ENCODE data around the gene SH3PXD2A. TPM values are rescaled to one million over a fixed set of nuclear protein-coding genes. Genes with fewer than 3 reads are reported as not detected.
"Not testable (repeated sequence)": the region's sequence is repeated elsewhere in the genome, so short reads cannot be mapped to it uniquely, and the experiment has no call there.

SH3PXD2A gene
- total RNA-seq, 4 donors from 2014 or later: 12.1 to 68.5 (median 21.7) TPM

GRCh38 chr10:103775776-103776175 is 79.6 kb downstream of the SH3PXD2A start:
- Histone ChIP-seq H3K27ac (no peak overlapping the region), H3K27me3 (no peaks in the 10 kb centered on the region), H3K9me3 (no peaks in the 10 kb centered on the region), H3K36me3 (no peaks in the 10 kb centered on the region), H3K4me3 (no peak overlapping the region), H3K4me1 (peaks cover 0 to 31% (median 7%) of the 10 kb centered on the region in 4 donors)
- no peak for TF ChIP-seq POLR2A (IDR thresholded peaks at IDR 0.05)
- TF ChIP-seq, protein P1, sequence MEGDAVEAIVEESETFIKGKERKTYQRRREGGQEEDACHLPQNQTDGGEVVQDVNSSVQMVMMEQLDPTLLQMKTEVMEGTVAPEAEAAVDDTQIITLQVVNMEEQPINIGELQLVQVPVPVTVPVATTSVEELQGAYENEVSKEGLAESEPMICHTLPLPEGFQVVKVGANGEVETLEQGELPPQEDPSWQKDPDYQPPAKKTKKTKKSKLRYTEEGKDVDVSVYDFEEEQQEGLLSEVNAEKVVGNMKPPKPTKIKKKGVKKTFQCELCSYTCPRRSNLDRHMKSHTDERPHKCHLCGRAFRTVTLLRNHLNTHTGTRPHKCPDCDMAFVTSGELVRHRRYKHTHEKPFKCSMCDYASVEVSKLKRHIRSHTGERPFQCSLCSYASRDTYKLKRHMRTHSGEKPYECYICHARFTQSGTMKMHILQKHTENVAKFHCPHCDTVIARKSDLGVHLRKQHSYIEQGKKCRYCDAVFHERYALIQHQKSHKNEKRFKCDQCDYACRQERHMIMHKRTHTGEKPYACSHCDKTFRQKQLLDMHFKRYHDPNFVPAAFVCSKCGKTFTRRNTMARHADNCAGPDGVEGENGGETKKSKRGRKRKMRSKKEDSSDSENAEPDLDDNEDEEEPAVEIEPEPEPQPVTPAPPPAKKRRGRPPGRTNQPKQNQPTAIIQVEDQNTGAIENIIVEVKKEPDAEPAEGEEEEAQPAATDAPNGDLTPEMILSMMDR (IDR thresholded peaks at IDR 0.05): no peak
- no peak for DNase-seq

DNA sequence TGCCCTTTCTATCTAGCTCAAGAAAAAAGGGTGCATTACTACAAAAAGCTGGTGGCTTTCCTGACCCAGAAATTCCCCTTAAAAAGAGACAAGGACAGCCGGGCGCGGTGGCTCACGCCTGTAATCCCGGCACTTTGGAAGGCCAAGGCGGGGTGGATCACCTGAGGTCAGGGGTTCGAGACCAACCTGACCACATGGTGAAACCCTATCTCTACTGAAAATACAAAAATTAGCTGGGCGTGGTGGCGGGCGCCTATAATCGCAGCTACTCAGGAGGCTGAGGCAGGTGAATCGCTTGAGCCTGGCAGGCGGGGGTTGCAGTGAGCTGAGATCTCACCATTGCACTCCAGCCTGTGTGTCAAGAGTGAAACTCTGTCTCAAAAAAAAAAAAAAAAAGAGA is 82.5 kb downstream of the SH3PXD2A start:
- not testable (repeated sequence) for H3K9me3 ChIP-seq, H3K27me3 ChIP-seq, H3K36me3 ChIP-seq, DNase-seq
- Histone ChIP-seq H3K27ac (peak overlapping the region; percentile 47 to 79 (median 74)), H3K4me3 (peak overlapping the region; percentile 30 to 53 (median 48)), H3K4me1 (peaks cover 0 to 13% (median 6%) of the 10 kb centered on the region in 4 donors)

GRCh38 chr10:103772096-103772845 is 83.1 kb downstream of the SH3PXD2A start:
- H3K36me3 ChIP-seq: no peaks in the 10 kb centered on the region
- DNase-seq: peak; percentile 77 to 89 (median 86)
- H3K9me3 ChIP-seq: no peaks in the 10 kb centered on the region
- H3K4me3 ChIP-seq: peak overlapping the region; percentile 30 to 53 (median 48)
- peak overlapping the region; percentile 47 to 79 (median 74) for H3K27ac ChIP-seq
- no peaks in the 10 kb centered on the region for H3K27me3 ChIP-seq
- peaks cover 0 to 13% (median 6%) of the 10 kb centered on the region in 4 donors for H3K4me1 ChIP-seq
- TF ChIP-seq, protein P1 (IDR thresholded peaks at IDR 0.05): no peak
- TF ChIP-seq POLR2A (IDR thresholded peaks at IDR 0.05): peak in 1 of 2 donors; percentile 29

DNA sequence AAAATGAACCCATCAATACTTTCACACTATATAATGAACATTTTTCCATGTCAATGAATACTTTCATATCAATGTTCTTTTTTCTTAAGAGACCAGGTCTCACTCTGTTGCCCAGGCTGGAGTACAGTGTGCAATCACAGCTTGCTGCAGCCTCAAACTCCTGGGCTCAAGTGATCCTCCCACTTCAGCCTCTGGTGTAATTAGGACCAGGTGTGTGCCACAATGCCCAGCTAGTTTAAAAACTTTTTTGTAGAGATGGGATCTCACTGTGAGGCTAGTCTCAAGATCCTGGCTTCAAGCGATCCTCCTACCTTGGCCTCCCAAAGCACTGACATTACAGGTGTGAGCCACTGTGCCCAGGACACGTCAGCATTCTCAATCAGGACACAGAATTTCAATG is 85.2 kb downstream of the SH3PXD2A start:
- no peaks in the 10 kb centered on the region for H3K36me3 ChIP-seq
- no peak overlapping the region for H3K27ac ChIP-seq
- H3K4me1 ChIP-seq: peaks cover 0 to 13% (median 6%) of the 10 kb centered on the region in 4 donors
- H3K4me3 ChIP-seq: no peak overlapping the region
- TF ChIP-seq, protein P1 (IDR thresholded peaks at IDR 0.05): no peak
- TF ChIP-seq POLR2A (IDR thresholded peaks at IDR 0.05): no peak
- no peak for DNase-seq
- no peaks in the 10 kb centered on the region for H3K9me3 ChIP-seq
- H3K27me3 ChIP-seq: no peaks in the 10 kb centered on the region

GRCh38 chr10:103769176-103769575 is 86.2 kb downstream of the SH3PXD2A start:
- DNase-seq: no peak
- Histone ChIP-seq H3K9me3 (no peaks in the 10 kb centered on the region), H3K4me1 (peaks cover 0 to 14% (median 6%) of the 10 kb centered on the region in 4 donors), H3K36me3 (peaks cover 0 to 2% (median 0%) of the 10 kb centered on the region in 3 donors), H3K27ac (no peak overlapping the region), H3K27me3 (no peaks in the 10 kb centered on the region), H3K4me3 (no peak overlapping the region)
- TF ChIP-seq POLR2A (IDR thresholded peaks at IDR 0.05): no peak
- TF ChIP-seq, protein P1 (IDR thresholded peaks at IDR 0.05): no peak

GRCh38 chr10:103768345-103768744 is 87.0 kb downstream of the SH3PXD2A start:
- Histone ChIP-seq H3K9me3 (no peaks in the 10 kb centered on the region), H3K4me1 (peaks cover 0 to 23% (median 8%) of the 10 kb centered on the region in 4 donors), H3K27ac (no peak overlapping the region), H3K36me3 (peaks cover 0 to 5% (median 0%) of the 10 kb centered on the region in 3 donors), H3K4me3 (no peak overlapping the region), H3K27me3 (no peaks in the 10 kb centered on the region)
- TF ChIP-seq POLR2A (IDR thresholded peaks at IDR 0.05): no peak
- TF ChIP-seq, protein P1 (IDR thresholded peaks at IDR 0.05): no peak
- DNase-seq: no peak

Measured in Peyer's patch (tissue), 4 donors.